Lower leg skin (tissue), 3 donors: ENCODE measurements around the gene PTBP3.

ENCODE experiments used
- CTCF ChIP-seq, 3 donors: fragments of 450-650 bp; IDR thresholded peaks; one replicate each; pipeline ENCODE4 v1.5.1; 2016; ENCODE audit warnings: antibody characterized with exemption in 3 of 3, mild to moderate bottlenecking in 3 of 3, moderate library complexity in 2 of 3
- POLR2A ChIP-seq, 2 donors: fragments of 450-650 bp; IDR thresholded peaks; one replicate each; pipeline ENCODE4 v1.6.1; 2016 to 2017; ENCODE audit warnings: antibody characterized with exemption in 2 of 2, mild to moderate bottlenecking in 1 of 2, moderate library complexity in 1 of 2

GRCh38 chr9:112375361-112375760, 41.9 kb upstream of the PTBP3 start:
- no peak for TF ChIP-seq CTCF (IDR thresholded peaks at IDR 0.05)
- TF ChIP-seq POLR2A (IDR thresholded peaks at IDR 0.05): no peak
